Measurements from ENCODE around the gene FAM20B.
A peak's percentile ranks its signal among the peaks of the same experiment; 100 is the strongest.

The FAM20B gene

DNA sequence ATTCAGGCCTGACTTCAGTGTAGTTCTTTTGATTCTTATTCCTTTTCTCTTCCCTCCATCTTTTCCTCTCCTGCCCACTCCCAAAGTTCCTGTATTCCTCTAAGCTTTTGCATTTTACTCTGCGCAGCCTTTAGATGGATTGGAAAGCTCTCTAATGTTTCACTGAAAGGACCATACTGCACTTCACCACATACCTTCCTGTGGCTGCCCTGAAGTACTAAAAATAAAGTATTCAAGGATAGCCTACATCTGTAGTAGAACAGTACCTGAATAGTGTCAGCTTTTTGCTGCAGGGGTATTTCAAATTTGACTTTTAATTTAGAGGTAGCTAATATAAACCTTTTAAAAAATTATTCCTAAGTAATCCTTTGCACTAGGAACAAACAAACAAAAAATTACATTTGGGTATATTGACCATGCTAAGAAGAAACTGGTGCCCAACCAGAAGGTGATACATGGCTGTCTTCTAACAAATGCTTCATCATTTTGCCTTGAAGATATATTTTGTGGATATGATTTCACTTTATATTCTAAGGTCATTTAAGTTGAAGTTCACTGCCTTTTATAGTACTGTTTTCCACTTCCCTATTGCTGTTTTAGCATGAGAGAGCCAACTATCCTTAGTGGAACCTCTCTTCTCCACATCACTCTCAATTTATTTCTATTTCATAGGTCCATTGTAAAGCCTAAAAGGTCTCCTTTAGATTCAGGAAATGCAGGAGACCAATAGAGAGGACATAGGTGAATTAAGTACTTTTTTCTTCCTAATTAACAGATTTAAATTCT is 22.8 kb downstream of the FAM20B start:
- no peak for DNase-seq (ENCODE audit: low read depth)

DNA sequence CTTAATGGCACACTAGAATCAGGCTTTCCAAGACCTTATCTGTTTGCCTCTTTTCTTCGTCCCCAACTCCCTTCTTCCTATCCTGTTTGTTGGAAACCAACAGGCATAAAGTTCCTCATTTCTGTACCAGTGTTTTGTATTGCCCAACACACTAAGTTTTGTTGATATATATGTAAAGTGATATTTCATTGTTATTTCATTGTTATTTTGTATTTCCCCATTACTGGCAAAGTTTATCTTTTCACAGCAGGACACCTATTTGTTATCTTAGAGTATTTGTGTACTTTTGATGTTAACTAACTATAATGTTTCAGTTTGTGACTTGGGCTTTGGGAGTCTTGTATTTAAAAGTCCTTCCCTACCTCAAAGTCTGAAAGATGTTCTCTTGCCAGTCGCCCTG is 27.1 kb downstream of the FAM20B start:
- DNase-seq (ENCODE audit: low read depth) = no peak

DNA sequence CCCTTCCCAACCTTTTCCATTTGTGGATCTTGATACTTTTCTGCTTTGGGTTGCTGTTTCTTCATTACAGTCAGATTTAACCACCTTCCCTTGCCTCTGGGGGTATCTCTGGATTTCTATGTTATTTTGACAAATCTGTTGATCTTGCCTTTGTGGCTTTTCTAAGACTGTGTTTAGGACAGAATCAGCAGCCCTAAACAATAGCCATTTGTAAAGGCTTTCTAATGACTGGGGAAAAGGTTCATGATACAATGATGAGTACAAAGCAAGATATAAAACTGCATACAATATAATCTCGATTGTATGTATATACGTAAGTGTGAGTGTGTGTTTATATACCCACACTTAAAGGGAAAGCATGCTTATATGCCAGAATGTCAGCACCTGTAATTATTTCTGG is 27.8 kb downstream of the FAM20B start:
- DNase-seq (ENCODE audit: low read depth) = no peak

DNA sequence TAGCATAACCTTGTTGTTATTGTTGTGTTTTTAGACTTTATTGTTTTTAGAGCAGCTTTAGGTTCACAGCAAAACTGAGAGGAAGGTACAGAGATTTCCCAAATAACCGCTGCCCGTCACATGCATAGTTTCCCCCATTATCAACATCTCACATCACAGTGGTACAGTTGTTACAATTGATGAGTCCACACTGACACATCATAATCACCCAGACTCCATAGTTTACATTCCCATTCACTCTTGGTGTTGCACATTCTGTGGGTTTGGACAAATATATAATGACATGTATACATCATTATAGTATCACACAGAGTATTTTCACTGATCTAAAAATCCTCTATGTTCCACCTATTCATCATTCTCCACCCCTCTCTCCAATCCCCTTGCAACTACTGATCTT is 30.2 kb downstream of the FAM20B start:
- DNase-seq (ENCODE audit: low read depth) = no peak

DNA sequence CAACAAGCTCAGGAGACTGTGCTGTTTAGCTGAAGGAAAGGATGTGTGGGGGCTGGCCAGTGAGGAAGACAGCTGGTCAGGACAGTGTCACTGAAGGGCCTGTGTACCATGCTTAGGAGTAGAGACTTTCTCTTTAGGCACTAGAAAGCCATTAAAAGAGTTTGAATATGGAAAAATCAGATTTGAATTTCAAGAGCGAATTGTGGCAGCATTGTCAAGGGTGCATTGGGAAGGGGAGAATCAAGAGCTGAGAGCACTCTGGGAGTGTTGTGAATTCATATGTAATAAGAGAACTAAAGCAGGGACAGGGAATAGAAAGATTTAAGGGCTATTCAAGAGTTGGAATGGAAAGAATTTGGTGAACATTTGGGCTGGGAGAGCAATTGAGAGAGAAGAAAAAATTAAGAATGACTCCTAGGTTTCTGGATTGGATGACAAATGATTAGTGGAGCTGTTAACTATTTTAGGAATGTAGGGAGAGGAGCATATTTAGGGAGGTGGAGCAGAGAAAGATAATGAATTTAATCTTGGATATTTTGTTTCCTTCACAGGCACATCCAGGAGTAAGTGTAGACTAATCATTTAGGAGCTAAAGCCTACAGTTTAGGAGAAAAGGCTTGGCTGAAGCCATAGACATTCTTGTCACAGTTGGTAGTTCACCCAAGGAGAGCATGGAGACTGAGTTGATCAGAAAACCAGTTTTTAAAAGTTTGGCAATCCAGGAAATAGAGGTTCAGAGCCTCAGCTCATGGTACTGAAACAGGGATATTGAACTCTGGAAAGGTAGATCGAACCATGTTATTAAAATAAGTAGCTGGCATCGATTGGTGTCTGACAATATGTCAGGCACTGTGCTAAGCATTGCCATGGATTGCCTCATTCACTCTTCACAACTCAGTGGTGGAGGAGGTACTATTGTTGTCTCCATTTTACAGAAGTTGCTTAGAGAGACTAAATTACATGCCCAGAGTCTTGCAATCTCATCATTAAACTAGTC is 33.1 kb downstream of the FAM20B start:
- no peak for DNase-seq (ENCODE audit: low read depth)

DNA sequence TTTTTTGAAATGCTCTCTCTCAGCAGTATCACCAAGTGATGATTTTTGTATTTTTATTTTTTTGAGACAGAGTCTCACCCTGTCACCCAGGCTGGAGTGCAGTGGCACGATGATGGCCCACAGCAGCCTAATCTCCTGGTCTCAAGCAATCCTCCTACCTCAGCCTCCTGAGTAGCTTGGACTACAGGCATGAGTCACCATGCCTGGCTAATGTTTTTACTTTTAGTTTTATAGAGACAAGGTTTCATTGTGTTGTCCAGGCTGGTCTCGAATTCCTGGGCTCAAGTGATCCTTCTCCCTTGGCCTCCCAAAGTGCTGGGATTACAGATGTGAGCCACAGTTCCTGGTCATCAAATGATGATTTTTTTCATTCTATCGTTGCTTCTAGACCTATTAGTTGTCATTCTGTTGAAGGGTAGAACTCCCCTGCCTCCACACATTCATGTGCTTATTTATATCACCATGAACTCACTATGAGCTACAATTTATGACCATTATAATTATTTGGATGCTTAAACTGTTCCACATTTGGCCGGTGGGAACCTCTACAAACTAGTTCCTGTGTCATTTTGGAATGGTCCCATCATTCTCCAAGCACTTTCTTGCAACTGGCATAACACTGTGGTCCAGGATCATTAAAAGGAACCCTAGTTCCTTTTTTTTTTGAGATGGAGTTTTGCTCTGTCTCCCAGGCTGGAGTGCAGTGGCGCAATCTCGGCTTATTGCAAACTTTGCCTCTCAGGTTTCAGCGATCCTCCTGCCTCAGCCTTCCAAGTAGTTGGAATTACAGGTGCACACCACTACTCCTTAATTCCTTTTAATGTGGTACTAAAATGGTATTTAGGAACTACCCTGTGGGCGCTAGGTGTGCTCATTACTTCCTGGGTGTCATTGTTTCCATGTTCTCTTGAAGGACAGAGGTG is 35.9 kb downstream of the FAM20B start:
- no peak for DNase-seq (ENCODE audit: low read depth)

DNA sequence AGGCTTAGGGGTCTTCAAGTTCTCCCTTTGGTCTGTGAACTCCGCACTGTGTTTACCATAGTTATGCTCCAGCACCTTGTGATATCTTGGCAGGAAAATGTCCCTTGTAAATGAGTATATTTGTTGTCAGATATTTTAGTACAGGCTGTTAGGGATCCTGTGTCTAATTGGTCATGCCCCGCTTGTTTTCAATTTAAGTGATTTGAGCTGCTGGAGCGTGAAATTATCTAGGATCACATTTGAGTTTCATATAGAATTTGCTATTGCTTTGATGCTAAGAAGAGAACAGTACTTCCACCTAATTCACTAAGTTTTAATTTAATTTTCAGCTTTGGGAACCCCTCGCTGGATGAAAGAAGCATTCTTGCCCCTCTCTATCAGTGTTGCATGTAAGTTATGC is 40.8 kb downstream of the FAM20B start:
- DNase-seq (ENCODE audit: low read depth) = no peak

DNA sequence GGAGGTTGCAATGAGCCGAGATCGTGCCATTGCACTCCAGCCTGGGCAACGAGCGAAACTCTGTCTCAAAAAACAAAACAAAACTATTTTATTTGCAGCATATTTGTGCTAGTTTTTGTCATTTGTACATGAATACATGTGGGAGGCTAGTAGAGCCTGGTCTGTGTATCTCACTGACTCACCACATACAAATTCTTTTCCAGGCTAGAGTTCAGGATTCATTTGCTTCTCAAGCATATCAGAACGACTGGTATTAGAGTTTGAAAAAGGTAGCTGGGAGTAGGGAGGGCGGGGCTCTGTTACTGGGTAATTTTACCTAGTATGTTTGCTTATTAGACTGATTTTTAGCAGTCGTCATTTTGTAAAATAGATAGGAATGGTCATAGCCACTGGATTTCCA is 51.7 kb downstream of the FAM20B start:
- no peak for DNase-seq (ENCODE audit: low read depth)

DNA sequence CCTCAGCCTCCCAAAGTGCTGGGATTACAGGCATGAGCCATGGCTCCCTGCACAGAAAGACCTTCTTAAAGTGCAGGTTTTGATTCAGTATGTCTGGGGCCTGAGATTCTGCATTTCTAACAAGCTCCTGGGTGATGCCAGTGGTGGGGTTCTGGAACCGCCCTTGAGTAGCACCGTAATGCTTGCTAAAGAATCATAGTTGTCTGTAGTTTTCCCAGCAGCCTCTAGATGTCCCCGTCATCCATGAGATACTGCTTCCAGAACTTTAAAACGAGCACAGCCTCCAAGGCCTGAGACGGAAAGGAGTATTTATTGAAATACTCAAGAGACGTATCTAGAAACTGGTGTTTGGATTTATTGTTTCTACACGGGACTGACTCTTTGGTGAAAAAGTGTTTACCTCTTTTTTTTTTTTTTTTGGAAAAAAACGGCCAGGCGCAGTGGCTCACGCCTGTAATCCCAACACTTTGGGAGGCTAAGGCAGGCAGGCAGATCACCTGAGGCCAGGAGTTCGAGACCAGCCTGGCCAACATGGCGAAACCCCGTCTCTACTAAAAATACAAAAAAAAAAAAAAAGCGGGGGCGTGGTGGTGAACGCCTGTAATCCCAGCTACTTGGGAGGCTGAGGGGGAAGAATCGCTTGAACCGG is 53.5 kb downstream of the FAM20B start:
- DNase-seq (ENCODE audit: low read depth) = no peak

DNA sequence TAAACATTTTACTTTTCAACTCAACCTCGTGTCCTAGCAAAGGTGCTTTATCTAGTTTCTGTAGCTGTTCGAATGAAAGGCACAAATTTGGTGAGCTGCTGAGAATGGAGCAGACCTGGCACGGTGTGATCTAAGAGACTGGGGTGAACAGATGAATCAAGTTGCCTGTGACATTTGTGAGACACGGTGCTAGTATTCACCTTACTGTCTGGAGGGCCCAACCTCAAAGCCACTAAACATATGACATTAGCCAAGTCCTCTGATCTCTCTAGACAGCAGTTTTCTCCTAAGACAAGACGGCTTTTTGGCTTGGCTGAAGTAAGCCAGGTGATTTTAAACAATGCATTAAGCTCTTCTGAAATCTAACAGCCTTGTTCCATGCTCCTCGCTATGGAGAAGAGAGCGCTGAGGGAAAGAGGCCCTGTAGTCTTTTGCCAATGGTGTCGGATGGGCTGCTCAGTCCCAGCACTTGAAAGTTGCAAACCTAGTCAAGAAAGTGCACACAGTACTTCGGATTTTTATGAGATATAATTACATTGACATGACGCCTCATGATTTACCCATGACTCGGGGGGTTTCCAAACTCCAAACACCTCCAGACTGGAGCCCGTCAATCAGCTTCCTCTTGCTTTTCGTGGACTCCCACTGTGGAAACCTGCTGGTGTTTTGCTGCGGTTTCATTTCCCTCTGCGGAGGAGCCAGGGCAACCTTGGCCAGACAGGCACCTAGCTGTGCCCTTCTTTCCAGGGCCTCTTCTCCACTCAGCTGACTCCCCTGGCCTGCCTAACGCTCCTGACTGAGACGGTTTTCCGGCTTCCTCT is 55.4 kb downstream of the FAM20B start:
- no peak for DNase-seq (ENCODE audit: low read depth)

DNA sequence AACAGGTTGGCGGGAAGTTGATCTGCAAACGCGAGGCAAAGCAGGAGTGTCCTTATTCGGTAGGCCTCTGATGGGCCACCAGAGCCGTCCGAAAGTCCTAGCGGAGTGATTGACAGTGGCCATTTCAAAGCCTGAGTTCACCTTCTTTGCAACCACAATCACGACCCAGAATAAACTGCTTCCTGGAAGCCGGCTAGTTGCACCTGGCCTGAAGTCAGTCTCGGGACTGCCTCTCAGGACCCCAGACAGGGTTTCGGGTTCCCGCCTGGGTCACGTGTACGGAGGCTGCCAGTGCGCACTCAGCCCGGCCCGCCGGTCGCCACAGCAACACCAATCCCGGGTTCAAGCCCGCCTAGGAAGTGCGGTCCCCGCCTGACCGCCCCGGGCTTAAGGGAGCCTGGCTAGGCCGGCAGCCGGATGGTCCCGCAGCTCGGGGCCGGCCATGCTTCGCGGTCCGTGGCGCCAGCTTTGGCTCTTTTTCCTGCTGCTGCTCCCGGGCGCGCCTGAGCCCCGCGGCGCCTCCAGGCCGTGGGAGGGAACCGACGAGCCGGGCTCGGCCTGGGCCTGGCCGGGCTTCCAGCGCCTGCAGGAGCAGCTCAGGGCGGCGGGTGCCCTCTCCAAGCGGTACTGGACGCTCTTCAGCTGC is 56.1 kb downstream of the FAM20B start, which contains the start of gene TOR3A:
Gene TOR3A, plus strand, starts transcription at position 384 of the 646 bp plus-strand sequence. Its CDS starts 59 bp downstream, at position 443.
- DNase-seq (ENCODE audit: low read depth) = peak; percentile 52

DNA sequence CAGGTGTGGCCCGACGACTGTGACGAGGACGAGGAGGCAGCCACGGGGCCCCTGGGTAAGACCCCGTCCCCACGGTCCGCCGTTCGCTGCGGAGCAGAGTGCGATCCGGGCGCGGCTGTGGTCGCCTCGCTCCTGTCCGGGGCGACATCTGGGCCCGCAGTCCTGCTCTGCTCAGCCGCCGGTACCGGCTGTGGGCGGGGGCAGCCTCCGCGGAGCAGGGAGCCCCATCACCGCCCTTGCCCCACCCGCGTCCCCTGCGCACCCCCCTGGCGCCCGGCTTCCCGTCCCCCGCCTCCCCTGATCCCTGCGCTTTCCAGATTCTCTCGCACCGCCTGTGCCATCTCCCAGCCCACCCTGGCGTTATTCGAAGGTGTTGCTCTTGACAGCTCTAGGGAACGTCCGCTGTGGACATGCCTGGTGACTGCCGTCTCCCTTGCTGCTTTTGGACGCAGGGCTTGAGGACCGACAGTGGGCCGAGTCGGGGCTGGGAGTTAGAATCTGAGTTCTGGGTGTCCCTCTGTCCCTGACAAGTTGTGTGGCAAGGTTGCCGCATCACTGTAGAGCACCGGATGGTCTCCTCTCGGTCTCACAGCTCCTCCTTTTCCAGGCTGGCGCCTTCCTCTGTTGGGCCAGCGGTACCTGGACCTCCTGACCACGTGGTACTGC is 56.8 kb downstream of the FAM20B start:
- peak; percentile 11 for DNase-seq (ENCODE audit: low read depth)

DNA sequence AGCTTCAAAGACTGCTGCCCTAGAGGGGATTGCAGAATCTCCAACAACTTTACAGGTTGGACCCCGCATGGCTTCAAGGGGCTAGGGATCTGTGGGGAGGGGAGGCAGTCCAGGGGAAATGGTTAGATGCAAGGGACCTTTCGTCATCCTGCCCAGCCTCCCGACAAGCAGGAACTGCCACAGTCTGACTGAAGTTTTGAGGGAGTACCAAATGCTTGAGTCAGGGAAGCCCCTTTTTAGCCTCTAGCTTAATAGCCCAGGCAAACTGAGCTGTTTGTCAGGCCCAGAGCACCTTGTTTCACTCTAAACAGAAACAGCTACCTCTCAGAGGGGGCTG is 57.3 kb downstream of the FAM20B start:
- no peak for DNase-seq (ENCODE audit: low read depth)

DNA sequence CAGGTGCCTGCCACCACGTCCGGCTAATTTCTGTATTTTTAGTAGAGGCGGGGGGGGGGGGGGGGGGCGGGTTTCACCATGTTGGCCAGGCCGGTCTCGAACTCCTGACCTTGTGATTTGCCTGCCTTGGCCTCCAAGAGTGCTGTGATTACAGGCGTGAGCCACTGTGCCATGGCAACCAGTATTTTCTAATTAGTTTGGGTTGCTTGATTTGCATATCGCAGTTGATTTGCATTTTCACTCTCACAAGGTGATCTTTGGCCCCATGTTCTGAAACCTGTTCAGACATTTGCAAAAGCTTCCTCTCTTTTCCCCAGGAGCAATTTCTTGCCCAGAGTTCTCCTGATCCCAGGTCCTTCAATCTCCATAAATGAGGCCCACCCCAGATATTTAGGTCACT is 57.8 kb downstream of the FAM20B start:
- DNase-seq (ENCODE audit: low read depth) = no peak

DNA sequence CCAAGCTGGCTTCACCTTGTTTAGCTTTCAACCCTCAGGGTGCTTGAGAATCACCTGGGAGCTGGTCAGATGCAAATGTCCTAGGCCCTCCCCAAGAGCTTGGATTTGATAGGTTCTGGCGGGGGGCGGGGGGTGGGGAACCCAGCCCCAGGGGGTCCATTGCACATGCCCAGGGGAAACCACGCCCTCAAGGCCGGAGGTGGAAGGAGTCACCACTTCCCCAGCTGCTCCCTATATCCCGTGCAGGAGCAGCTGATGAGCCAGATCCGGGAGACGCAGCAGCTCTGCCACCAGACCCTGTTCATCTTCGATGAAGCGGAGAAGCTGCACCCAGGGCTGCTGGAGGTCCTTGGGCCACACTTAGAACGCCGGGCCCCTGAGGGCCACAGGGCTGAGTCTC is 62.0 kb downstream of the FAM20B start:
- no peak for DNase-seq (ENCODE audit: low read depth)

DNA sequence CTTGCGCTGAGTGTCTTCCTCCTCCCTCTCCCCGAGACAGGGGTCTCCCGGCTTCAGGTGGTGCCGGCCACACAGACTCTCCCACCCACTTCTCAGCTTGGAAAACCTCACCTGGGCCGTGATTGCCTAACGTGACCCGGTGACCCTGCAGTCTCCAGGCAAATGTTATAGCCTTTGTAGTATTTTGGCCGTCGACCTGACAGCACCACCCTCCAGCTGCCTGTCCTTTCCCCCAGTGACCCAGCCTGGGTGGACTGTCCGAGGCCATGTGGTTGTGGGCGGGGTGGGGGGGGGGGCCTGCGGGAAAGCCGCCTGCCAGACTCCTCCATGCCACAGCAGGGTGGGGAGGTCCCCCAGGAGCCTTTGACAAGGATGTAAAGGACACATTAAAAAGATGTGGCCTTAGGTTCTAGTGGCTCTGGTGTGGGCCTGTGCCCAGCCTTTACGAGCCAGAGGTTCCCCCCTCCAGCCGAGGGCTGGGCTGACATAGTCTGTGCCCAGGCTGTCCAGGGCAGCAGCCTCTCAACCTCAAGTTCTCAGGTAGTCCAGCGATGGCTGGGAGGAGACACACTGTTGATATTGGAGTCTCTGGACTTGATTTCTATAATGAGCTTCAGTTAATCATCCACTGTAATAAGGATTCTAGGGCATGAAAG is 64.3 kb downstream of the FAM20B start:
- DNase-seq (ENCODE audit: low read depth) = no peak

DNA sequence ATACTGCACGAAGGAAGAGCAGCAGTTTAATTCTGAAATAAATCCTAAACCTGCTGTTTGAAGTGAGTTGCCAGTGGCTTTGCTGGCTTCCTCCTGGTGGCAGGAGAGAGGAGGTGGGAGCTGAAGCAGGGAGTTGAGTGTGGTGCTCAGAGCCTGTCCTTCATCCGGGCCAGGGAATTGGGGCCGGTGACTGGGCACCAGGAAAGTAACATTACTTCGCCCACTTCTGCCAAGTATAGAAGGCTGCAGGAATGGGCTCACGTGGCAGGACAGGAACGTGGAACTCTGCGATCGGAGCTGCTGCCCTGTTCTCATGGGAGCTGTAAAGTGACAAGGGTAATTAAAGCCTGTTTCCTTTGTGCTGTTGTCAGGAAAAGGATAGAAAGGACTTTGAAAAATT is 64.8 kb downstream of the FAM20B start:
- DNase-seq (ENCODE audit: low read depth) = no peak

DNA sequence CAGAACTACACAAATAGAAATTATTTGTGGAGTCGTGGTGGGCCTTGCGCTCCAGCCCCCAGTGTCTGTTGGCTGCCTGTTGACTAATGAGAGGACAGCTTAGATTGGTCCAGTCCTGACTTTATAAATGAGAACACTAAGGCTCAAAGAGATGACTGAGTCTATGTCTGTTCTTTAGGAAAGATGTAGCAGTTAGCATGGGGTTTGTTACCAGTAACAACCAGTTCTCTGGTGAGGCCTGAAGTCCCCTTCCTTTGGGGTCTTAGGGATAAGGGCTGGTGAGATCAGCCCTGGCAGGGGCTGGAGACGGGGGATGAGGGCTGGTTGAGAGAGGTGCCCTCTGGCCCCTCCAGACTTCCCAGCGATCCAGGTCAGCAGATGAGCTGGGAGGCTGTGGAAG is 65.2 kb downstream of the FAM20B start:
- no peak for DNase-seq (ENCODE audit: low read depth)

DNA sequence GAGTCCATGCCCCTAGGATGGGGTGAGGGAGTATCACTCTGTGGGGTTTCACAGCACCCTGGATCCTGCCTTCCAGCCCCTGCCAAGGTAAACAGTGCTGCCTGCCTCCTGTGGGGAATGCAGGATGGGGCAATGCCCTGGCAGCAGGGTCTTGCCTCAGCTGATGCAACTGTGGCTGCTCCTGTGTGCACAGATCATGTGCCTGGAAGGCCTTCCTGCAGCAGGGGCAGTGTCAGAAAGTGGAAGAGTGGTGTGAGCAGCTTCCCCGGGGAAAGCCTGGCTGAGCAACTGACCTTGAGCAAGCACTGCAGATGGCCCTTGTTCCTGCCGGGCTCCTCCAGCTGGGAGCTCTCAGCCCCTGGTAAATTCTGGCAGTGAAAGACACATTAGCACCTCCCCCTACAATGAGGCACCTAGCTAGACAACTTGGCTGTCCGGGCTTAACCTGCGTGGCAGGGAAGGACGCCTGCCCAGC is 66.0 kb downstream of the FAM20B start:
- DNase-seq (ENCODE audit: low read depth) = no peak
